ENCODE data around the gene AMBRA1.

Gene AMBRA1

DNA sequence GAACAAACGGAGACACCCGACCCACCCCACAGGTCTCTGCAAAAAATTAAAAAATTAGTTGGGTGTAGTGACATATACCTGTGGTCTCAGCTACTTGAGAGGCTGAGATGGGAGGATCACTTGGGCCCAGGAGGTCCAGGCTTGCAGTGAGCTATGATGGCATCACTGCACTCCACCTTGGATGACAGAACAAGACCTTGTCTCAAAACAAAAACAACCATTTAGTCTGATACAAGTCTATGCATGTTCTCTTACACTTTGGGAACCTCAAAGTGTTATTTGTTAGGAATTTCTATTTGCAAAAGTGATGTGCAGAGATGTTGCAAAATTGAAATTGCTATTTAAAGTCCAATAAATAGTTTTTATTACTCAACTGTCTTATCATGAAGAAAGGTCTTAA is 37.9 kb upstream of the AMBRA1 start:
- TF ChIP-seq, protein P1, sequence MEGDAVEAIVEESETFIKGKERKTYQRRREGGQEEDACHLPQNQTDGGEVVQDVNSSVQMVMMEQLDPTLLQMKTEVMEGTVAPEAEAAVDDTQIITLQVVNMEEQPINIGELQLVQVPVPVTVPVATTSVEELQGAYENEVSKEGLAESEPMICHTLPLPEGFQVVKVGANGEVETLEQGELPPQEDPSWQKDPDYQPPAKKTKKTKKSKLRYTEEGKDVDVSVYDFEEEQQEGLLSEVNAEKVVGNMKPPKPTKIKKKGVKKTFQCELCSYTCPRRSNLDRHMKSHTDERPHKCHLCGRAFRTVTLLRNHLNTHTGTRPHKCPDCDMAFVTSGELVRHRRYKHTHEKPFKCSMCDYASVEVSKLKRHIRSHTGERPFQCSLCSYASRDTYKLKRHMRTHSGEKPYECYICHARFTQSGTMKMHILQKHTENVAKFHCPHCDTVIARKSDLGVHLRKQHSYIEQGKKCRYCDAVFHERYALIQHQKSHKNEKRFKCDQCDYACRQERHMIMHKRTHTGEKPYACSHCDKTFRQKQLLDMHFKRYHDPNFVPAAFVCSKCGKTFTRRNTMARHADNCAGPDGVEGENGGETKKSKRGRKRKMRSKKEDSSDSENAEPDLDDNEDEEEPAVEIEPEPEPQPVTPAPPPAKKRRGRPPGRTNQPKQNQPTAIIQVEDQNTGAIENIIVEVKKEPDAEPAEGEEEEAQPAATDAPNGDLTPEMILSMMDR (IDR thresholded peaks at IDR 0.05; ENCODE audit: insufficient read depth, low read length, poor library complexity, severe bottlenecking): no peak
- Histone ChIP-seq H3K27me3 (replicated peaks; ENCODE audit: control insufficient read depth, insufficient read depth, low read length) (no peaks in the 10 kb centered on the region), H3K4me3 (replicated peaks; ENCODE audit: low read depth, low read length) (no peak overlapping the region), H3K36me3 (ENCODE audit: control insufficient read depth, insufficient read depth, low read length) (peaks cover 5% of the 10 kb centered on the region)
- no peak for DNase-seq (ENCODE audit: extremely low read depth, insufficient read length)

- H3K4me3 ChIP-seq (replicated peaks; ENCODE audit: low read depth, low read length): no peak overlapping the region
- TF ChIP-seq, protein P1 (IDR thresholded peaks at IDR 0.05; ENCODE audit: insufficient read depth, low read length, poor library complexity, severe bottlenecking): no peak
- DNase-seq (ENCODE audit: extremely low read depth, insufficient read length): no peak
- H3K36me3 ChIP-seq (ENCODE audit: control insufficient read depth, insufficient read depth, low read length): peaks cover 5% of the 10 kb centered on the region
- no peaks in the 10 kb centered on the region for H3K27me3 ChIP-seq (replicated peaks; ENCODE audit: control insufficient read depth, insufficient read depth, low read length)
These were observed 36.4 kb upstream of the AMBRA1 start for GRCh38 chr11:46630237-46630636.

DNA sequence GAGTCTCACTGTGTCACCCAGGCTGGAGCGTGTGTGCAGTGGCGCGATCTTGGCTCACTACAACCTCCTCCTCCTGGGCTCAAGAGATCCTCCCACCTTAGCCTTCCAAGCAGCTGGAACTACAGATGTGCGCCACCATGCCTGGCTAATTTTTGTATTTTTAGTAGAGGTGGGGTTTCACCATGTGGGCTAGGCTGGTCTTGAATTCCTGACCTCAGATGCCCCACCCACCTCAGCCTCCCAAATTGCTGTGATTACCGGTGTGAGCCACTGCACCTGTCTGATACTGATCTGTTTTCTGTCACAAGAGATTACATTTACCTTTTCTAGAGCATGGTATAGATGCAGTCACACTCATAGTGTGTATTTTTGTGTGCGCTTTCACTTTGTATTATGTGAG is 35.1 kb upstream of the AMBRA1 start:
- no peaks in the 10 kb centered on the region for H3K27me3 ChIP-seq (replicated peaks; ENCODE audit: control insufficient read depth, insufficient read depth, low read length)
- DNase-seq (ENCODE audit: extremely low read depth, insufficient read length): no peak
- peaks cover 8% of the 10 kb centered on the region for H3K36me3 ChIP-seq (ENCODE audit: control insufficient read depth, insufficient read depth, low read length)
- H3K4me3 ChIP-seq (replicated peaks; ENCODE audit: low read depth, low read length): no peak overlapping the region
- TF ChIP-seq, protein P1 (IDR thresholded peaks at IDR 0.05; ENCODE audit: insufficient read depth, low read length, poor library complexity, severe bottlenecking): no peak

DNA sequence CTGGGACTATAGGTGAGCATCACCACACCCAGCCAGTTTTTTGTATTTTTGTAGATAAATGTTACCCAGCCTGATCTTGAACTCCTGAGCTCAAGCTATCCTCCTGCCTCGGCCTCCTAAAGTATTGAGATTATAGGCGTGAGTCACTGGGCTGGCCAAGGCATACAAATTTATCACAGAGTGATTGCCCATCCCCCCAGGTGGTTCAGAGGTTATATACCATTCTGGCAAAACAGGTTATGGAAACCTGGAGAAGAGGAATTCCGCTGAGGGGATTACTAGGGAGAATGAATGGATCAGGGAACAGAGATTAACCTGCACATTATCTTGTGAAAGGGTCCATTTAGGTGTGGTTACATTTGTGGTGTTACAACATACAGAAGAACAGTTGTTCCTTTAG is 31.6 kb upstream of the AMBRA1 start:
- DNase-seq (ENCODE audit: extremely low read depth, insufficient read length): no peak
- H3K4me3 ChIP-seq (replicated peaks; ENCODE audit: low read depth, low read length): no peak overlapping the region
- TF ChIP-seq, protein P1 (IDR thresholded peaks at IDR 0.05; ENCODE audit: insufficient read depth, low read length, poor library complexity, severe bottlenecking): no peak
- peaks cover 5% of the 10 kb centered on the region for H3K36me3 ChIP-seq (ENCODE audit: control insufficient read depth, insufficient read depth, low read length)
- H3K27me3 ChIP-seq (replicated peaks; ENCODE audit: control insufficient read depth, insufficient read depth, low read length): no peaks in the 10 kb centered on the region

DNA sequence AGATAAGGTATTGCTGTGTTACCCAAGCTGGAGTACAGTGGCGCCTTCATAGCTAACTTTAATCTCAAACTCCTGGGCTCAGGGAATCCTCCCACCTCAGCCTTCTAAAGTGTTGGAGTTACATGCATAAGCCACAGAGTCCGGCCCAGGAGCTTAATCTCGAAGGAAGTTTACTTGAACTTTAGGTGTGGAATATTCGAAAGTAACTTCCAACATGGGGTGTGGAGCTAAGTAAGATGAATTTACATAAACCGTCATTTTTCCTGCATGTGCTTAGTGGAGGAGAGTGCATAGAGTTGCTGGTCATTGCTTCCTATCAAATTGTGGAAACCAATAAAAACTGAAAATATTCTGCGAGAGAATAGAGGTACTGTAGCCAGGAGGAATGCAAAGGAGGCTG is 25.0 kb upstream of the AMBRA1 start:
- DNase-seq (ENCODE audit: extremely low read depth, insufficient read length): no peak
- Histone ChIP-seq H3K27me3 (replicated peaks; ENCODE audit: control insufficient read depth, insufficient read depth, low read length) (no peaks in the 10 kb centered on the region), H3K4me3 (replicated peaks; ENCODE audit: low read depth, low read length) (no peak overlapping the region; the same call in 1 of the 2 replicates), H3K36me3 (ENCODE audit: control insufficient read depth, insufficient read depth, low read length) (no peaks in the 10 kb centered on the region; the same call in 1 of the 2 replicates)
- TF ChIP-seq, protein P1 (IDR thresholded peaks at IDR 0.05; ENCODE audit: insufficient read depth, low read length, poor library complexity, severe bottlenecking): no peak

- DNase-seq (ENCODE audit: extremely low read depth, insufficient read length): no peak
- TF ChIP-seq, protein P1 (IDR thresholded peaks at IDR 0.05; ENCODE audit: insufficient read depth, low read length, poor library complexity, severe bottlenecking): no peak
- no peaks in the 10 kb centered on the region for H3K27me3 ChIP-seq (replicated peaks; ENCODE audit: control insufficient read depth, insufficient read depth, low read length)
- no peaks in the 10 kb centered on the region; the same call in 1 of the 2 replicates for H3K36me3 ChIP-seq (ENCODE audit: control insufficient read depth, insufficient read depth, low read length)
- peak overlapping the region; percentile 99 for H3K4me3 ChIP-seq (replicated peaks; ENCODE audit: low read depth, low read length)
These were observed 24.1 kb upstream of the AMBRA1 start for GRCh38 chr11:46617972-46618314.

Measured in GM06990 (cell line).